Esophagus squamous epithelium (tissue), 4 donors: Measurements from ENCODE around the gene MON1B.

Experiments
- POLR2A ChIP-seq, 4 donors: fragments of 450-650 bp; IDR thresholded peaks; one replicate each; pipeline ENCODE4 v1.6.1; 2017; ENCODE audit warnings: antibody characterized with exemption in 4 of 4, mild to moderate bottlenecking in 4 of 4, moderate library complexity in 3 of 4
- TF ChIP-seq, protein P1 (sequence below), 6 experiments: fragments of 450-650 bp in 4 of 6; fragments of 200-600 bp in 2 of 6; sonication (generic) in 2 of 6; IDR thresholded peaks; one replicate each; pipeline ENCODE4 v1.5.1; 2016 to 2019; ENCODE audit warnings: antibody characterized with exemption in 6 of 6, mild to moderate bottlenecking in 4 of 6, moderate library complexity in 4 of 6

DNA sequence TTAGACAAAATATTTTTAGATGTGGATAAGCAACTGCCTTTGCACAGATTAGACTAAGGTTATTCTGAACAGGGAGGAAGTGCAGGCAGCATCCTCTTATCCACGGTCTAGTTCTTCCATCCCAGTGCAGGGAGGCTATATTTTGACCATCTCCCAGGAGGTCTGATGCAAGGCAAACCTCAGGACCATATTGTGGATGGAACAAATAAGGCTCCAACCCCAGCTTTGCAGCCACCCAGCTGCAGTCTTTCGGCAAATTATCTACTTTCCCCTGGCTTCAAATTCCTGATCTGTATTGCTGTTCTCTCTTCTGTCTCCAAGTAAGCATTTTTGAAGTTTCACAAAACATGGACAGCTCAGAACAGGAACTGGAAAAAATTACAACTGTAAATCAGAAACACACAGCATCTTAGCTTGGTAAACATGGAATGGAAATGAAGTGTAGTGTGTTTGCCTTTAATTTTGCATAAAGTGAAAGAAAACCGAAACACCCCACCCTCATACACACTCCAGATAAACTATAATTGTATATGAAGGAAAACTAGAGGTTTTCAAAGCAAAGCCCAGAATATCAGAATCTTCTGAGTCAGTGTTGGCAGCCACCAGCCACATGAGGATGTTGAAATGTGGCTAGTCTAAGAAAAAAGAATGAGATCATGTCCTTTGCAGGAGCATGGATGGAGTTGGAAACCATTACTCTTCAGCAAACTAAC lies 33.5 kb upstream of the MON1B start:
- no peak for TF ChIP-seq POLR2A (IDR thresholded peaks at IDR 0.05)
- TF ChIP-seq, protein P1, sequence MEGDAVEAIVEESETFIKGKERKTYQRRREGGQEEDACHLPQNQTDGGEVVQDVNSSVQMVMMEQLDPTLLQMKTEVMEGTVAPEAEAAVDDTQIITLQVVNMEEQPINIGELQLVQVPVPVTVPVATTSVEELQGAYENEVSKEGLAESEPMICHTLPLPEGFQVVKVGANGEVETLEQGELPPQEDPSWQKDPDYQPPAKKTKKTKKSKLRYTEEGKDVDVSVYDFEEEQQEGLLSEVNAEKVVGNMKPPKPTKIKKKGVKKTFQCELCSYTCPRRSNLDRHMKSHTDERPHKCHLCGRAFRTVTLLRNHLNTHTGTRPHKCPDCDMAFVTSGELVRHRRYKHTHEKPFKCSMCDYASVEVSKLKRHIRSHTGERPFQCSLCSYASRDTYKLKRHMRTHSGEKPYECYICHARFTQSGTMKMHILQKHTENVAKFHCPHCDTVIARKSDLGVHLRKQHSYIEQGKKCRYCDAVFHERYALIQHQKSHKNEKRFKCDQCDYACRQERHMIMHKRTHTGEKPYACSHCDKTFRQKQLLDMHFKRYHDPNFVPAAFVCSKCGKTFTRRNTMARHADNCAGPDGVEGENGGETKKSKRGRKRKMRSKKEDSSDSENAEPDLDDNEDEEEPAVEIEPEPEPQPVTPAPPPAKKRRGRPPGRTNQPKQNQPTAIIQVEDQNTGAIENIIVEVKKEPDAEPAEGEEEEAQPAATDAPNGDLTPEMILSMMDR (IDR thresholded peaks at IDR 0.05) = no peak
